Naive thymus-derived CD4-positive, alpha-beta T cell (primary cell): Measurements from ENCODE around the gene CEP164. TPM values are rescaled to one million over a fixed set of nuclear protein-coding genes. Genes with fewer than 3 reads are reported as not detected.

Experiments
- ATAC-seq: fragments of 150-1000 bp; cut with Tn5 transposase; 2 replicates; pipeline ENCODE4 v1.10.0; 2021; ENCODE audit warnings: mild to moderate bottlenecking, moderate library complexity
- CTCF ChIA-PET: fragments of 350-600 bp; sonication (Branson Sonifier 250); formaldehyde crosslinking; loops from one replicate; lab custom pipeline; 2021; ENCODE audit warnings: antibody characterized with exemption; lab: Charles Lee
- POLR2A ChIA-PET: fragments of 350-600 bp; sonication (Branson Sonifier 250); formaldehyde crosslinking; loops from one replicate; lab custom pipeline; 2021; ENCODE audit warnings: antibody characterized with exemption, inconsistent platforms; lab: Charles Lee
- DNase-seq, 9 donors: peaks; one replicate each; pipeline versions ENCODE4 v3.0.0 to v3.0.0-alpha.2; 2020 to 2022; ENCODE audit warnings: mixed read lengths in 1 of 9
- H3K27ac ChIP-seq: one replicate; pipeline ENCODE4 v1.7.0; 2013; ENCODE audit warnings: mild to moderate bottlenecking, low read depth, low read length, moderate library complexity
- H3K27me3 ChIP-seq, 2 donors: one replicate each; pipeline ENCODE4 v1.7.0; 2013; ENCODE audit warnings: low read length in 2 of 2, mild to moderate bottlenecking in 2 of 2, moderate library complexity in 2 of 2; ENCODE audit not compliant: control insufficient read depth in 2 of 2, insufficient read depth in 2 of 2
- H3K36me3 ChIP-seq, 3 experiments: 1 replicate in 2 of 3; 2 replicates in 1 of 3; pipeline ENCODE4 v1.7.0; 2013; ENCODE audit warnings: low read length in 3 of 3, mild to moderate bottlenecking in 3 of 3, moderate library complexity in 1 of 3; ENCODE audit not compliant: insufficient read depth in 3 of 3, control insufficient read depth in 2 of 3
- H3K4me1 ChIP-seq, 2 donors: one replicate each; pipeline ENCODE4 v1.7.0; 2013; ENCODE audit warnings: low read length in 2 of 2, mild to moderate bottlenecking in 2 of 2, moderate library complexity in 1 of 2; ENCODE audit not compliant: control insufficient read depth in 2 of 2, insufficient read depth in 2 of 2
- H3K4me3 ChIP-seq: 2 replicates; pipeline ENCODE4 v1.7.0; 2013; ENCODE audit warnings: mild to moderate bottlenecking, low read length
- H3K9me3 ChIP-seq, 3 experiments: 1 replicate in 2 of 3; 2 replicates in 1 of 3; pipeline ENCODE4 v1.7.0; 2013; ENCODE audit warnings: low read length in 3 of 3; ENCODE audit not compliant: control insufficient read depth in 2 of 3
- H3K27ac Mint-ChIP-seq, 9 donors: one replicate each; pipeline ENCODE4 v1.8.0; 2020 to 2022; ENCODE audit warnings: mixed read lengths in 9 of 9, mild to moderate bottlenecking in 8 of 9, moderate library complexity in 5 of 9, inconsistent platforms in 2 of 9
- H3K27me3 Mint-ChIP-seq, 5 donors: one replicate each; pipeline ENCODE4 v1.8.0; 2021 to 2022; ENCODE audit warnings: mixed read lengths in 5 of 5, mild to moderate bottlenecking in 1 of 5
- H3K36me3 Mint-ChIP-seq, 5 donors: one replicate each; pipeline ENCODE4 v1.8.0; 2020 to 2022; ENCODE audit warnings: mixed read lengths in 5 of 5, mild to moderate bottlenecking in 3 of 5, inconsistent platforms in 1 of 5
- H3K4me1 Mint-ChIP-seq, 7 donors: one replicate each; pipeline ENCODE4 v1.8.0; 2020 to 2022; ENCODE audit warnings: mixed read lengths in 7 of 7, mild to moderate bottlenecking in 3 of 7, inconsistent platforms in 1 of 7
- H3K4me3 Mint-ChIP-seq, 10 donors: one replicate each; pipeline ENCODE4 v1.8.0; 2020 to 2022; ENCODE audit warnings: mild to moderate bottlenecking in 10 of 10, mixed read lengths in 10 of 10, moderate library complexity in 6 of 10, inconsistent platforms in 2 of 10
- H3K9me3 Mint-ChIP-seq, 11 donors: one replicate each; pipeline ENCODE4 v1.8.0; 2020 to 2022; ENCODE audit warnings: mixed read lengths in 11 of 11, mild to moderate bottlenecking in 4 of 11, inconsistent platforms in 1 of 11, moderate library complexity in 1 of 11
- intact Hi-C, 2 donors: fragments of 100-400 bp; cut with micrococcal nuclease; formaldehyde crosslinking; loops; one replicate each; pipeline ENCODE4 v1.15.1; 2023
- polyA plus RNA-seq, 2 donors: library from polyadenylated mRNA; unstranded; fragments of 300-500 nt; fragmentation: Illumina TruSeq; gene quantifications; one replicate each; pipeline ENCODE4 v1.2.3, GENCODE V29; 2021
- total RNA-seq, 6 experiments: library from RNA in 5 of 6; stranded (reverse) in 5 of 6; gene quantifications; 1 replicate in 5 of 6; 2 replicates in 1 of 6; pipeline ENCODE4 v1.2.3 and lab custom pipeline; 2021 to 2026

Gene CEP164
- total and polyA plus RNA-seq, 7 experiments from 2014 or later = 16.2 to 47.6 (median 36.7) TPM

- CTCF ChIA-PET = interaction anchor here (1.4 kb wide), 1 partner anchor 9 kb away, joined by 4 read pairs; no protein-coding TSS in a partner anchor
- POLR2A ChIA-PET = no interaction called here
- no peak for ATAC-seq
- Histone ChIP-seq H3K4me3 (no peak overlapping the region), H3K4me1 (no peaks in the 10 kb centered on the region), H3K27ac (no peak overlapping the region), H3K9me3 (no peaks in the 10 kb centered on the region), H3K36me3 (no peaks in the 10 kb centered on the region), H3K27me3 (no peaks in the 10 kb centered on the region)
- peaks cover 0 to 2% (median 0%) of the 10 kb centered on the region in 7 donors for H3K4me1 Mint-ChIP-seq
- peaks cover 0 to 2% (median 0%) of the 10 kb centered on the region in 11 donors for H3K9me3 Mint-ChIP-seq
- DNase-seq = no peak
- intact Hi-C loops = no loop called here
- no peaks in the 10 kb centered on the region for H3K27me3 Mint-ChIP-seq
- no peak overlapping the region for H3K27ac Mint-ChIP-seq
- no peak overlapping the region for H3K4me3 Mint-ChIP-seq
- H3K36me3 Mint-ChIP-seq = peaks cover 0 to 5% (median 3%) of the 10 kb centered on the region in 5 donors
Observed at GRCh38 chr11:117417856-117418255, 90.2 kb downstream of the CEP164 start.

- intact Hi-C loops = no loop called here
- Mint-ChIP-seq H3K4me3 (no peak overlapping the region), H3K27me3 (peaks cover 0 to 1% (median 0%) of the 10 kb centered on the region in 5 donors), H3K4me1 (peaks cover 0 to 2% (median 0%) of the 10 kb centered on the region in 7 donors), H3K9me3 (peaks cover 0 to 2% (median 0%) of the 10 kb centered on the region in 11 donors), H3K27ac (no peak overlapping the region), H3K36me3 (no peaks in the 10 kb centered on the region)
- no peak overlapping the region for H3K4me3 ChIP-seq
- CTCF ChIA-PET = interaction anchor here (1.4 kb wide), 1 partner anchor 8 kb away, joined by 4 read pairs; no protein-coding TSS in a partner anchor
- no peak overlapping the region for H3K27ac ChIP-seq
- no peaks in the 10 kb centered on the region for H3K9me3 ChIP-seq
- no peaks in the 10 kb centered on the region for H3K36me3 ChIP-seq
- DNase-seq (no peak), ATAC-seq (no peak)
- H3K27me3 ChIP-seq = no peaks in the 10 kb centered on the region
- no peaks in the 10 kb centered on the region for H3K4me1 ChIP-seq
- POLR2A ChIA-PET = no interaction called here
Observed at GRCh38 chr11:117418737-117419481, 91.3 kb downstream of the CEP164 start.

GRCh38 chr11:117419482-117420142, 92.0 kb downstream of the CEP164 start:
- H3K27ac Mint-ChIP-seq = no peak overlapping the region
- H3K4me1 Mint-ChIP-seq = peaks cover 0 to 2% (median 0%) of the 10 kb centered on the region in 7 donors
- H3K4me3 Mint-ChIP-seq = no peak overlapping the region
- ATAC-seq = no peak
- Histone ChIP-seq H3K27ac (no peak overlapping the region), H3K9me3 (no peaks in the 10 kb centered on the region), H3K4me1 (no peaks in the 10 kb centered on the region), H3K27me3 (no peaks in the 10 kb centered on the region), H3K36me3 (no peaks in the 10 kb centered on the region), H3K4me3 (no peak overlapping the region)
- peaks cover 0 to 2% (median 0%) of the 10 kb centered on the region in 11 donors for H3K9me3 Mint-ChIP-seq
- intact Hi-C loops = loop anchor here in 1 of 2 donors (10.0 kb wide), 1 partner anchor 525 kb away; no protein-coding TSS in a partner anchor
- H3K36me3 Mint-ChIP-seq = no peaks in the 10 kb centered on the region
- CTCF ChIA-PET = no interaction called here
- no peak for DNase-seq
- peaks cover 0 to 3% (median under 1%) of the 10 kb centered on the region in 5 donors for H3K27me3 Mint-ChIP-seq
- POLR2A ChIA-PET = no interaction called here

GRCh38 chr11:117420143-117420485, 92.5 kb downstream of the CEP164 start:
- POLR2A ChIA-PET = no interaction called here
- H3K27me3 Mint-ChIP-seq = peaks cover 0 to 5% (median 3%) of the 10 kb centered on the region in 5 donors
- H3K4me1 Mint-ChIP-seq = peaks cover 0 to 2% (median 0%) of the 10 kb centered on the region in 7 donors
- H3K9me3 Mint-ChIP-seq = peaks cover 0 to 2% (median 0%) of the 10 kb centered on the region in 11 donors
- Histone ChIP-seq H3K27ac (no peak overlapping the region), H3K4me3 (no peak overlapping the region), H3K27me3 (no peaks in the 10 kb centered on the region), H3K9me3 (no peaks in the 10 kb centered on the region), H3K4me1 (no peaks in the 10 kb centered on the region), H3K36me3 (no peaks in the 10 kb centered on the region)
- no peak for DNase-seq
- intact Hi-C loops = loop anchor here in 1 of 2 donors (10.0 kb wide), 1 partner anchor 525 kb away; no protein-coding TSS in a partner anchor
- no peak overlapping the region for H3K4me3 Mint-ChIP-seq
- no peaks in the 10 kb centered on the region for H3K36me3 Mint-ChIP-seq
- CTCF ChIA-PET = interaction anchor here (0.7 kb wide), 1 partner anchor 140 kb away, joined by 3 read pairs; no protein-coding TSS in a partner anchor
- no peak overlapping the region for H3K27ac Mint-ChIP-seq
- no peak for ATAC-seq

GRCh38 chr11:117420598-117420997, 92.9 kb downstream of the CEP164 start:
- ATAC-seq = no peak
- H3K27me3 ChIP-seq = no peaks in the 10 kb centered on the region
- Mint-ChIP-seq H3K4me3 (no peak overlapping the region), H3K27me3 (peaks cover 0 to 5% (median 3%) of the 10 kb centered on the region in 5 donors), H3K4me1 (peaks cover 0 to 2% (median 0%) of the 10 kb centered on the region in 7 donors), H3K27ac (no peak overlapping the region), H3K36me3 (no peaks in the 10 kb centered on the region), H3K9me3 (peaks cover 0 to 2% (median 0%) of the 10 kb centered on the region in 11 donors)
- POLR2A ChIA-PET = no interaction called here
- H3K9me3 ChIP-seq = no peaks in the 10 kb centered on the region
- no peaks in the 10 kb centered on the region for H3K4me1 ChIP-seq
- no peak overlapping the region for H3K4me3 ChIP-seq
- intact Hi-C loops = loop anchor here in 1 of 2 donors (10.0 kb wide), 1 partner anchor 524 kb away; no protein-coding TSS in a partner anchor
- no peak for DNase-seq
- no peak overlapping the region for H3K27ac ChIP-seq
- no peaks in the 10 kb centered on the region for H3K36me3 ChIP-seq
- CTCF ChIA-PET = interaction anchor here (0.7 kb wide), 1 partner anchor 141 kb away, joined by 3 read pairs; no protein-coding TSS in a partner anchor

- Mint-ChIP-seq H3K4me3 (no peak overlapping the region), H3K36me3 (no peaks in the 10 kb centered on the region), H3K4me1 (peaks cover 0 to 4% (median under 1%) of the 10 kb centered on the region in 7 donors), H3K27ac (no peak overlapping the region), H3K9me3 (no peaks in the 10 kb centered on the region), H3K27me3 (peaks cover 0 to 9% (median 3%) of the 10 kb centered on the region in 5 donors)
- intact Hi-C loops = loop anchor here in 1 of 2 donors (10.0 kb wide), 1 partner anchor 524 kb away; no protein-coding TSS in a partner anchor
- no peaks in the 10 kb centered on the region for H3K9me3 ChIP-seq
- H3K36me3 ChIP-seq = no peaks in the 10 kb centered on the region
- no peak overlapping the region for H3K4me3 ChIP-seq
- POLR2A ChIA-PET = no interaction called here
- no peaks in the 10 kb centered on the region for H3K27me3 ChIP-seq
- CTCF ChIA-PET = no interaction called here
- ATAC-seq = no peak
- H3K27ac ChIP-seq = no peak overlapping the region
- no peaks in the 10 kb centered on the region for H3K4me1 ChIP-seq
- DNase-seq = no peak
Observed at GRCh38 chr11:117421041-117421440, 93.4 kb downstream of the CEP164 start.
